Liver (tissue), 9 donors: ENCODE data around the gene HACL1. TPM values are rescaled to one million over a fixed set of nuclear protein-coding genes. Genes with fewer than 3 reads are reported as not detected.

Source experiments
- DNase-seq: peaks from one replicate; pipeline ENCODE4 v3.0.0-alpha.2; 2017; ENCODE audit warnings: low spot score
- H3K27ac ChIP-seq, 2 donors: one replicate each; pipeline ENCODE4 v1.7.0; 2013; ENCODE audit warnings: inconsistent platforms in 2 of 2, low read length in 2 of 2, control low read depth in 1 of 2, low read depth in 1 of 2, mild to moderate bottlenecking in 1 of 2
- H3K27me3 ChIP-seq, 4 donors: one replicate each; pipeline versions ENCODE4 v1.6.1 to v1.7.0; 2013; ENCODE audit warnings: low read length in 3 of 4, inconsistent platforms in 1 of 4, mild to moderate bottlenecking in 1 of 4, moderate library complexity in 1 of 4; ENCODE audit not compliant: control insufficient read depth in 4 of 4, insufficient read depth in 4 of 4
- H3K36me3 ChIP-seq, 4 donors: one replicate each; pipeline versions ENCODE4 v1.6.1 to v1.7.0; 2013; ENCODE audit warnings: low read length in 3 of 4, mild to moderate bottlenecking in 3 of 4, low read depth in 1 of 4, moderate library complexity in 1 of 4; ENCODE audit not compliant: control insufficient read depth in 4 of 4, insufficient read depth in 3 of 4
- H3K4me1 ChIP-seq, 4 donors: one replicate each; pipeline versions ENCODE4 v1.6.1 to v1.7.0; 2013; ENCODE audit warnings: low read length in 3 of 4, mild to moderate bottlenecking in 3 of 4, moderate library complexity in 1 of 4; ENCODE audit not compliant: control insufficient read depth in 4 of 4, insufficient read depth in 4 of 4
- H3K4me3 ChIP-seq, 3 donors: one replicate each; pipeline versions ENCODE4 v1.6.1 to v1.7.0; 2013; ENCODE audit warnings: low read length in 3 of 3, control low read depth in 1 of 3, low read depth in 1 of 3, mild to moderate bottlenecking in 1 of 3
- H3K9ac ChIP-seq, 2 donors: one replicate each; pipeline ENCODE4 v1.7.0; 2013; ENCODE audit warnings: low read length in 2 of 2, mild to moderate bottlenecking in 2 of 2, moderate library complexity in 2 of 2, control low read depth in 1 of 2, low read depth in 1 of 2
- H3K9me3 ChIP-seq, 4 donors: one replicate each; pipeline versions ENCODE4 v1.6.1 to v1.7.0; 2013; ENCODE audit warnings: low read length in 3 of 4; ENCODE audit not compliant: control insufficient read depth in 4 of 4
- ATF3 ChIP-seq: IDR thresholded peaks from 2 replicates; pipeline ENCODE4 v1.6.1; 2016; ENCODE audit warnings: antibody characterized with exemption
- EGR1 ChIP-seq, 2 donors: IDR thresholded peaks; 2 replicates each; pipeline ENCODE4 v1.6.1; 2016 to 2018; ENCODE audit warnings: antibody characterized with exemption in 2 of 2, low read depth in 2 of 2
- FOXA1 ChIP-seq: IDR thresholded peaks from 2 replicates; pipeline ENCODE4 v1.6.1; 2016; ENCODE audit warnings: antibody characterized with exemption
- FOXA2 ChIP-seq: IDR thresholded peaks from 2 replicates; pipeline ENCODE4 v1.6.1; 2016; ENCODE audit warnings: antibody characterized with exemption
- HNF4A ChIP-seq, 2 donors: conservative IDR thresholded peaks; 2 replicates each; pipeline ENCODE4 v1.6.1; 2016; ENCODE audit warnings: antibody characterized with exemption in 2 of 2, mild to moderate bottlenecking in 2 of 2
- JUND ChIP-seq, 2 donors: IDR thresholded peaks; 2 replicates each; pipeline ENCODE4 v1.6.1; 2016; ENCODE audit warnings: antibody characterized with exemption in 2 of 2
- RAD21 ChIP-seq, 2 donors: IDR thresholded peaks; 2 replicates each; pipeline ENCODE4 v1.6.1; 2016; ENCODE audit warnings: antibody characterized with exemption in 2 of 2, mild to moderate bottlenecking in 2 of 2
- REST ChIP-seq: IDR thresholded peaks from 2 replicates; pipeline ENCODE4 v1.6.1; 2016; ENCODE audit warnings: antibody characterized with exemption, mild to moderate bottlenecking
- RXRA ChIP-seq, 2 donors: IDR thresholded peaks; 2 replicates each; pipeline ENCODE4 v1.6.1; 2017 to 2018; ENCODE audit warnings: antibody characterized with exemption in 2 of 2, mild to moderate bottlenecking in 1 of 2
- TAF1 ChIP-seq: conservative IDR thresholded peaks from 2 replicates; pipeline ENCODE4 v1.6.1; 2016; ENCODE audit warnings: antibody characterized with exemption, mild to moderate bottlenecking
- YY1 ChIP-seq: IDR thresholded peaks from 2 replicates; pipeline ENCODE4 v1.6.1; 2016; ENCODE audit warnings: antibody characterized with exemption, mild to moderate bottlenecking
- WGBS: extraction: QIAGEN DNeasy Blood & Tissue Kit; methylation state at CpG from one replicate; pipeline ENCODE4 v1.1.7; 2013; 5-methylcytosine and 5-hydroxymethylcytosine counted together
- polyA plus RNA-seq, 2 donors: library from polyadenylated mRNA; stranded (reverse) in 1 of 2; unstranded in 1 of 2; fragments of 200-250 nt in 1 of 2; fragments of >200 nt in 1 of 2; fragmentation: Nextera tagmentation in 1 of 2; extraction: Ambion mirVana in 1 of 2; gene quantifications; one replicate each; pipeline versions ENCODE4 v1.2.1 to v1.2.3, GENCODE V29; 2013 to 2015
- total RNA-seq, 2 donors: library from RNA; depleted of rRNA; stranded (reverse); fragments of >200 nt; gene quantifications; one replicate each; pipeline ENCODE4 v1.2.3, GENCODE V29; 2014
- TF ChIP-seq, protein P1 (sequence below): IDR thresholded peaks from 2 replicates; pipeline ENCODE4 v1.6.1; 2016; ENCODE audit warnings: antibody characterized with exemption
- TF ChIP-seq, protein P2 (sequence below): IDR thresholded peaks from 2 replicates; pipeline ENCODE4 v1.6.1; 2016; ENCODE audit warnings: antibody characterized with exemption
- donor health status: healthy.
- donor health status: healthy.
- donor health status: healthy.
- donor health status: healthy.
- donor health status: healthy.

HACL1 gene
- total and polyA plus RNA-seq, 4 donors, result 13.4 to 46.9 (median 32.2) TPM

- H3K27ac ChIP-seq, result no peak overlapping the region
- peaks cover 3 to 23% (median 18%) of the 10 kb centered on the region in 4 donors for H3K4me1 ChIP-seq
- H3K9ac ChIP-seq, result no peak overlapping the region
- H3K27me3 ChIP-seq, result no peaks in the 10 kb centered on the region
- H3K36me3 ChIP-seq, result no peaks in the 10 kb centered on the region
- no peak overlapping the region for H3K4me3 ChIP-seq
- TF ChIP-seq RXRA (IDR thresholded peaks at IDR 0.05), result no peak
- TF ChIP-seq RAD21 (IDR thresholded peaks at IDR 0.05), result no peak
- peaks cover 0 to 2% (median 0%) of the 10 kb centered on the region in 4 donors for H3K9me3 ChIP-seq
- no peak for DNase-seq
- 82% methylated on average over 1 of the region's 1 CpG for WGBS
These were observed 13.6 kb upstream of the HACL1 start for GRCh38 chr3:15614958-15615357.

GRCh38 chr3:15612001-15612400 lies 10.6 kb upstream of the HACL1 start:
- H3K4me1 ChIP-seq, result peaks cover 5 to 51% (median 36%) of the 10 kb centered on the region in 4 donors
- H3K27ac ChIP-seq, result no peak overlapping the region

More at GRCh38 chr3:15612001-15612400, 10.6 kb upstream of the HACL1 start:
- Histone ChIP-seq H3K4me3 (no peak overlapping the region), H3K36me3 (no peaks in the 10 kb centered on the region), H3K9me3 (no peaks in the 10 kb centered on the region), H3K27me3 (no peaks in the 10 kb centered on the region), H3K9ac (peak overlapping the region in 1 of 2 donors; percentile 28)
- TF ChIP-seq RXRA (IDR thresholded peaks at IDR 0.05) (peak in 1 of 2 donors; percentile 40), YY1 (no peak), RAD21 (IDR thresholded peaks at IDR 0.05) (no peak), TAF1 (no peak), HNF4A (conservative IDR thresholded peaks at IDR 0.05) (peak in 1 of 2 donors; percentile 15), JUND (IDR thresholded peaks at IDR 0.05) (no peak), FOXA1 (no peak), ATF3 (no peak), REST (no peak), FOXA2 (no peak), EGR1 (IDR thresholded peaks at IDR 0.05; ENCODE audit: low read depth in 2 of 2) (no peak)
- TF ChIP-seq, protein P1, sequence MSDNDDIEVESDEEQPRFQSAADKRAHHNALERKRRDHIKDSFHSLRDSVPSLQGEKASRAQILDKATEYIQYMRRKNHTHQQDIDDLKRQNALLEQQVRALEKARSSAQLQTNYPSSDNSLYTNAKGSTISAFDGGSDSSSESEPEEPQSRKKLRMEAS, result no peak
- TF ChIP-seq, protein P2, sequence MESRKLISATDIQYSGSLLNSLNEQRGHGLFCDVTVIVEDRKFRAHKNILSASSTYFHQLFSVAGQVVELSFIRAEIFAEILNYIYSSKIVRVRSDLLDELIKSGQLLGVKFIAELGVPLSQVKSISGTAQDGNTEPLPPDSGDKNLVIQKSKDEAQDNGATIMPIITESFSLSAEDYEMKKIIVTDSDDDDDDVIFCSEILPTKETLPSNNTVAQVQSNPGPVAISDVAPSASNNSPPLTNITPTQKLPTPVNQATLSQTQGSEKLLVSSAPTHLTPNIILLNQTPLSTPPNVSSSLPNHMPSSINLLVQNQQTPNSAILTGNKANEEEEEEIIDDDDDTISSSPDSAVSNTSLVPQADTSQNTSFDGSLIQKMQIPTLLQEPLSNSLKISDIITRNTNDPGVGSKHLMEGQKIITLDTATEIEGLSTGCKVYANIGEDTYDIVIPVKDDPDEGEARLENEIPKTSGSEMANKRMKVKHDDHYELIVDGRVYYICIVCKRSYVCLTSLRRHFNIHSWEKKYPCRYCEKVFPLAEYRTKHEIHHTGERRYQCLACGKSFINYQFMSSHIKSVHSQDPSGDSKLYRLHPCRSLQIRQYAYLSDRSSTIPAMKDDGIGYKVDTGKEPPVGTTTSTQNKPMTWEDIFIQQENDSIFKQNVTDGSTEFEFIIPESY, result no peak
- WGBS, result 35% methylated on average over 1 of the region's 1 CpG
- DNase-seq, result no peak
